CD4-positive, alpha-beta T cell treated with Interleukin-17A for 1 hour (primary cell): ENCODE results near the gene HM13.
"Not testable (repeated sequence)": the region's sequence is repeated elsewhere in the genome, so short reads cannot be mapped to it uniquely, and the experiment has no call there.

Source experiments
- DNase-seq: peaks from one replicate; pipeline ENCODE4 v3.0.0-alpha.2; 2020

Gene HM13

GRCh38 chr20:31568041-31568731, 53.9 kb downstream of the HM13 start:
- no peak for DNase-seq

DNA sequence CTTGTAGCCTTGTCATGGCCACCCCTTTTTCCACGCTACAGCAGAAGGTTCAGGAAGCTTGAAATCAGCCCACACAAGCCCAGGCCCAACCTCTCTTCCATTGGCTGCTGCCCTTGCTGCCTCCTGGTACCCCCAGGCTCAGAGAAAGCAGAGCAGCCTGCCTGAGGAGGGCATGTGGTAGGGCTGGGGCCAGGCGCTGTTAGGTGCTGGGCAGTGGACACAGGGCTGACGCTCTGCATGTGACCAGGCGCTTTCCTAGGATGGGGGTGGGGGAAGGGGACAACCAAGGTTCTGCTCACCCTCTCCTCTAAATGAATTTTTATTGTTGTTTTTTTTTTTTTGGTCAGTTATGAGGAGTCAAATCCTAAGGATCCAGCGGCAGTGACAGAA, 54.5 kb downstream of the HM13 start:
- no peak for DNase-seq

DNA sequence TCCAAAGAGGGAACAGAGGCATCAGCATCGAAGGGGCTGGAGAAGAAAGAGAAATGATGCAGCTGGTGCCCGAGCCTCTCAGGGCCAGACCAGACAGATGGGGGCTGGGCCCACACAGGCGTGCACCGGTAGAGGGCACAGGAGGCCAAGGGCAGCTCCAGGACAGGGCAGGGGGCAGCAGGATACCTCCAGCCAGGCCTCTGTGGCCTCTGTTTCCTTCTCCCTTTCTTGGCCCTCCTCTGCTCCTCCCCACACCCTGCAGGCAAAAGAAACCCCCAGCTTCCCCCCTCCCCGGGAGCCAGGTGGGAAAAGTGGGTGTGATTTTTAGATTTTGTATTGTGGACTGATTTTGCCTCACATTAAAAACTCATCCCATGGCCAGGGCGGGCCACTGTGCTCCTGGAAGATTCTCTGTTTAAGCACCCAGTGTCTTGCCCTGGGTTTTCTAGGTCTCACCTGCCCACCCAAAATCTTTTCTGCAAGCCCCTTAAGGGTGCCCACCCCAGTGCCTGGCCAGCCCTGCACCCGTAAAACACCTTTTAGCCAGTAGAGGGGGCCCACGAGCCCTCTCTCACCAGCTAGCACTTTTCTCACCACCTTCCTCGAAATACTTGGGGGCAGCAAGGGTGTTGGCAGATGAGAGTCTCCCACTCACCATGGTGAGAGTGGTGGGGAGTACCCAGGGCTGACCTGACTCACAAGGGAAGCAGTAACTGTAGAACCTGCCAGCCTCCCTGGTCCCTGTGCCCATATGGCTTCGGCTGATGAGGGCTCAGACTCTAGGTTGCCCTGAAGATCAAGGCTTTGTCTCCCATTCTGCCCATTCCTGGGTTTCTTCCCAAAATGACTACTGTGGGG, 55.1 kb downstream of the HM13 start:
- DNase-seq: peak; percentile 72

DNA sequence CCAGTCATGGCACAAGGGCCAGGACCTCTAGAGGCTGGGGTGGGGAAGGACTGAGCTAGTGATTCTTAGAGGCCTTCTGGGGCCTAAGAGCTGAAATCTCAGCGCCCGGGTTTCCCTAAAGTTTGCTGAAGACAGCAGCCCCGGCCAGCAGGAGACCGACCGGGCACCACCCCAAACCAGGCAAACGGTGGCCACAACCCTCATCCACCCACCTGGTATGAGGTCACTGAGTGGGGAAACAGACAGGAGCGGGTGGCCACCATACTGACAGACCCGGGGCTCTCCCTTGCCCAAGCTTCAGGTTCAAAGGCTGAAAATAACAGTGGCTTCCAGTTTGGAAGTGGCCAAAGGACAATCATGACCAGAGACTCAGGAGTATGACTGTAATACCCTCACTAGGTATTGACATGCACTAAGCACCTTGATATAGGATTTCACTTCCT, 55.8 kb downstream of the HM13 start:
- DNase-seq: no peak

- DNase-seq: no peak
These were observed 56.7 kb downstream of the HM13 start for GRCh38 chr20:31570735-31571617.

GRCh38 chr20:31572042-31572700, 57.9 kb downstream of the HM13 start:
- DNase-seq: no peak

DNA sequence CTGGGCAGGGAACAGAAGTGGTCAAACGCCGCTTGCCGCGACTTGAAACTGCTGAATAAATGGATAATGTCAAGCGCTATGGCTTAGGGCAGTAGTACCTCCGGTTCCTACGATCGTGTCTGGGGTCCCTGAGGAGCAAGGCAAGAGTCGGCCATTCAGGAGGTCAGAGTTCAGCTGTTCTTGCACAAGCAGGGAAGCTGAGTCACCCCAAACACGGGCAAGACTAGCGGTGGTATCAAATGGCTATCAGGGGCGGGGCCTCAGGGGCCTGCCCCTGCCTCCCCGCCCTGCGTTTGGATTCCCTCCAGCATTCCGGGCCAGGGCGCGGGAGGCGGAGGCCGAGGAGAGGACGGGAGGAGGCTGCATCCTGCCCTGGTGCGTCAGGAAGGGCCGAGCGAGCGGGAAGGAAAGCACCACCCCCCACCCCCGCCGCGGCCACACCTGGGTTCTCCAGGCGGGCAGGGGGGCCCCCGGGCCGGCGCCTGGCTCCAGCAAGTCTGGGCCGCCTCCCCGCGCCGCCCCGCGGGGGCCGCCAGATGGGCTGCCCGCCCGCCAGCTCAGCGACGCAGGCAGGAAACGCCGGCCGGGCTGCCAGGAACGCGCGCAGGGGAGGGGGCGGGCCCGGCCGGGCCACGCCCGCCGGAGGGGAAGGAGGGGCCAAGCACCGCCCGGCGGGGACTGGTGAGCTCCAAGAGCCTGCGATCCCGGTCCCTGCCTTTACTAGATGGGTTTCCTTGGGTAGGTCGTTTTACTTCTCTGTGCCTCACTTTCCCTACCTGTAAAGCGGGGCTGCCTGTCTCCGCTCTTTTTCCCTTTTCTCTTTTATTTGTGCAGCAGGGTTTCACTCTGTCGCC, 58.7 kb downstream of the HM13 start:
- peak; percentile 86 for DNase-seq

DNA sequence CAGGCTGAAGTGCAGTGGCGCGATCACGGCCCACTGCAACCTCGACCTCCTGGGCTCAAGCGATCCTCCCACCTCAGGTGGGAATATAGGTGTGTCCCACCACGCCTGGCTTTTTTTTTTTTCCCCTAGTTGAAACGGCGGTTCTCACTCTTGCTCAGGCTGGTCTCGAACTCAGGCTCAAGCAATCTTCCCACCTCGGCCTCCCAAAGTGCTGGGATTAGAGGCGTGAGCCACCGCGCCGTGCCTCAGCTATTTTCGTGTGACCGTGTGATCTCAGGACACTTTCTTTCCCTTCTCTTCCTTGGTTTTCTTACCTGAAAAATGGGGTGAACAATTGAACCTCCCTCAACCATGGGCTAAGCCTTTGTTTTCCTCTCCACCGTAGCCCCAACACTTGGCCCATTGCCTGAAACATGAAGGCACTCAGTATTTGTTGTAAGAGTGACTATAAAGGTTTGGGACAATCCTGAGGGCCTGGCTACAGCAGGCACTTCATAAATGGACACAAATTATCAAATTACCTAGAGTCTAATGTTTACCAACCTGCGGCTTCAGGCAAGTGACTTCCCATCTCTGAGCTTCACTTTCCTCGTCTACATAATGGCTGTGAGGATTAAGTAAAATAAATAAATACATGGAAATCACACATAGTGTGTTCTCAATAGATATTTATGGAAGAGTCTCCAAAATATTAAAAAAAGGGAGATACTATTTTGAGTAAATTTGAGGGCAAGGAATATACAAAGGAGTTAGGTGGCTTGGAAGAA, 59.5 kb downstream of the HM13 start:
- DNase-seq: no peak

DNA sequence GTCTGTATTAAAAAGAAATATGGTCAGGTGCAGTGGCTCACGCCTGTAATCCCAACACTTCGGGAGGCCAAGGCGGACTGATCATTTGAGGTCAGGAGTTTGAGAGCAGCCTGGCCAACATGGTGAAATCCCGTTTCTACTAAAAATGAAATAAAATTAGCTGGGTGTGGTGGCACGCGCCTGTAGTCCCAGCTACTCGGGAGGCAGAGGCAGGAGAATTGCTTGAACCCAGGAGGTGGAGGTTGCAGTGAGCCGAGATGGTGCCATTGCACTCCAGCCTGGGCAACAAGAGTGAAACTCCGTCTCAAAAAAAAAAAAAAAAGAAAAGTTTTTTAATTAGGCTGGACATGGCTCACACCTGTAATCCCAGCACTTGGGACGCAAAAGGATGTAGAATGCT, 60.7 kb downstream of the HM13 start:
- DNase-seq: not testable (repeated sequence)

- DNase-seq: no peak
These were observed 62.5 kb downstream of the HM13 start for GRCh38 chr20:31576751-31577150.

DNA sequence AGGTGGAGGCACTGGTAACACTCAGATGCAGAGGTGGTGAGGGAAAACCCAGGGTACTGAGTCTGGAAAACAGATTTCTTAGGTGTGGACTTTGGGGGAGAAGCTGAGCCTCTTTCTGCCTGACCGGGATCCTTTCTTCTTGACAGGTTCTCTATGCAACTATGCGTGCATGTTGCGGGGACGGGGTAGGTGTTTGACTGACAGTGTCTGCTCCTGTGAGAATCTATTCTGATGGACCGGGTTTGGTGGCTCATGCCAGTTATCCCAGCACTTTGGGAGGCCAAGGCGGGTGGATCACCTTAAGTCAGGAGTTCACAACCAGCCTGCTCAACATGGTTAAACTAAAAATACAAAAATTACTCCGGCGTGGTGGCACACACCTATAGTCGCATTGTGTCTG, 63.0 kb downstream of the HM13 start:
- no peak for DNase-seq

- DNase-seq: no peak
These were observed 64.4 kb downstream of the HM13 start for GRCh38 chr20:31578448-31579138.

DNA sequence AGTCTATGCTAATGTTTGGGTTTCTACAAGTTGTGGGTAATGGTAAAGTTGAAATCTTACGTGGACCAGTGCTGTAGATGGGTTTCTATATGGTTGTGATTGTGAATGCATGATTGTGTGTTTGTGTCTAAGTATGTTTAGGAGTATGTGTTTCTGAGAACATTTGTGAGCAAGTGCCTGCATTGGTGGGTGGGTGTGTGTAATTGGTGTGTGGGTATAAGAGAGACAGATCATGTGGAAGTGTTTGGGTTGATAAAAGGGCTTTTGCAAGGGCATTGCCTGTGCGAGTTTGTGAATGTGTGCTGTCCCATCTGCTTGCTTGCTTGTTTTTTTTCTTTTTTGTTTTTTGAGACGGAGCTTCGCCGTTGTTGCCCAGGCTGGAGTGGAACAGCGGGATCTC, 65.0 kb downstream of the HM13 start:
- no peak for DNase-seq

GRCh38 chr20:31579941-31580651, 65.9 kb downstream of the HM13 start:
- not testable (repeated sequence) for DNase-seq

GRCh38 chr20:31580706-31581105, 66.5 kb downstream of the HM13 start:
- DNase-seq: no peak

DNA sequence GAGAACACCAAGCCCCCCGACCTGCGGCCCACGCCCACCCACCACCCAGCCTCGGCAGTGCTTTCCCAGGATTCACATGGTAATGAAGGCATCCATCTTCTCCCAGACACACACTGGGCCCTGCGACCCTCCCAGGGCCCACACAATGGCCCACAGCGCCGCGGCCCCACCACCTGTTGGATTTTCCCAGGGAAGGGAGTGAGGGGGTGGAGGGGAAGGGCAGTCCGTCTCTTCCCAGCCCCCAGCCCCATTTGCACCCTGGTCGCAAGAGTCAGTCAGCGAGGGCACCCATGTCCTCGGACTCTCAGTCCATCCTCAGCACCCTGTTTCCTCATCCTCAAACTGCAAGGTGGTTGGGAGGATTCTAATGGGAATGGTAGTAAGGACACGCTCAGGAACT, 67.1 kb downstream of the HM13 start:
- no peak for DNase-seq

GRCh38 chr20:31587545-31588389, 73.5 kb downstream of the HM13 start:
- DNase-seq: no peak

DNA sequence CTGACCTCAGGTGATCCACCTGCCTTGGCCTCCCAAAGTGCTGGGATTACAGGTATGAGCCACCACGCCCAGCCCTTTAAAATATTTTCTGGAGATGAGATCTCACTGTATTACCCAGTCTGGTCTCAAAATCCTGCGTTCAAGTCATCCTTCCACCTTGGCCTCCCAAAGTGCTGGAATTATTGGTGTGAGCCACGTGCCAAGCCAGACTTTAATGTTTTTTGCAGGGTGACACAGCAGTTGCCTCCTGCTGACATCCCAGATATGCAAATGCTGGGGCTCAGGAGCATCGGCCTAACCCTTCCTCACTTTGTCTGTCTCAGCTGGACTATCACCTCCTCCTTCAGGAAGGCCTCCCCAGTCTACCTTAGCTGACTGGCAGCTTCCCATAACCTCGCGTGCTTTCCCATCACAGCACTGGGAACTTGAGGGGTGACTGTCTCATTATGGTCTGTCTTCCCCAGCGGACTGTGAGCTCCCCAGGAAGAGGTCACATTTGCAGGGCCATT, 76.5 kb downstream of the HM13 start:
- DNase-seq: no peak
